ENCODE data around the gene CMSS1.

The CMSS1 gene

GRCh38 chr3:99919694-99920093 is 102.0 kb downstream of the CMSS1 start:
- TF ChIP-seq CTCF (IDR thresholded peaks at IDR 0.05; ENCODE audit: borderline replicate concordance, insufficient read depth, low read depth, low read length): no peak
- no peak overlapping the region for H3K4me3 ChIP-seq (ENCODE audit: low read depth, low read length)

GRCh38 chr3:99920481-99921376 is 103.1 kb downstream of the CMSS1 start:
- no peak for TF ChIP-seq CTCF (IDR thresholded peaks at IDR 0.05; ENCODE audit: borderline replicate concordance, insufficient read depth, low read depth, low read length)
- H3K4me3 ChIP-seq (ENCODE audit: low read depth, low read length): no peak overlapping the region

- no peak for TF ChIP-seq CTCF (IDR thresholded peaks at IDR 0.05; ENCODE audit: borderline replicate concordance, insufficient read depth, low read depth, low read length)
- no peak overlapping the region for H3K4me3 ChIP-seq (ENCODE audit: low read depth, low read length)
Observed at GRCh38 chr3:99921377-99921695, 103.7 kb downstream of the CMSS1 start.

- no peak for TF ChIP-seq CTCF (IDR thresholded peaks at IDR 0.05; ENCODE audit: borderline replicate concordance, insufficient read depth, low read depth, low read length)
- H3K4me3 ChIP-seq (ENCODE audit: low read depth, low read length): no peak overlapping the region
Observed at GRCh38 chr3:99921986-99922385, 104.3 kb downstream of the CMSS1 start.

- H3K4me3 ChIP-seq (ENCODE audit: low read depth, low read length): no peak overlapping the region
- TF ChIP-seq CTCF (IDR thresholded peaks at IDR 0.05; ENCODE audit: borderline replicate concordance, insufficient read depth, low read depth, low read length): no peak
Observed at GRCh38 chr3:99923873-99924272, 106.2 kb downstream of the CMSS1 start.

GRCh38 chr3:99925584-99926230 is 108.0 kb downstream of the CMSS1 start:
- TF ChIP-seq CTCF (IDR thresholded peaks at IDR 0.05; ENCODE audit: borderline replicate concordance, insufficient read depth, low read depth, low read length): no peak
- no peak overlapping the region for H3K4me3 ChIP-seq (ENCODE audit: low read depth, low read length)
